BE2C (cell line): ENCODE data around the gene DDX39B.

ENCODE experiments used
- DNase-seq: peaks from one replicate; pipeline ENCODE4 v3.0.0-alpha.2; 2020
- H3K27me3 ChIP-seq: fragments of 250-450 bp; sonication (Bioruptor Pico); 2 replicates; pipeline ENCODE4 v1.5.1; 2020; ENCODE audit warnings: mild to moderate bottlenecking
- H3K36me3 ChIP-seq: fragments of 250-450 bp; sonication (Bioruptor Pico); 2 replicates; pipeline ENCODE4 v1.5.1; 2020; ENCODE audit warnings: mild to moderate bottlenecking
- H3K4me1 ChIP-seq: fragments of 250-450 bp; sonication (Bioruptor Pico); 2 replicates; pipeline ENCODE4 v1.5.1; 2020
- H3K4me3 ChIP-seq: 2 replicates; pipeline ENCODE4 v1.5.1; 2011; ENCODE audit warnings: low read depth, low read length
- H3K9me3 ChIP-seq: fragments of 250-450 bp; sonication (Bioruptor Pico); 2 replicates; pipeline ENCODE4 v1.5.1; 2020
- CTCF ChIP-seq: IDR thresholded peaks from 2 replicates; pipeline ENCODE4 v1.5.1; 2012; ENCODE audit warnings: mild to moderate bottlenecking, low read depth, low read length

Gene DDX39B

GRCh38 chr6:31528821-31529328 is 12.9 kb downstream of the DDX39B start, which contains the start of gene MCCD1:
Gene MCCD1, plus strand, starts transcription at chr6:31528962. Its CDS starts 53 bp downstream, at chr6:31529015.
- Histone ChIP-seq H3K4me3 (no peak within 1 kb of the TSS), H3K4me1 (peaks cover 7% of the 10 kb centered on the region; the same call in 1 of the 2 replicates), H3K9me3 (no peaks in the 10 kb centered on the region), H3K27me3 (no peaks in the 10 kb centered on the region), H3K36me3 (peaks cover 41% of the 10 kb centered on the region)
- no peak for DNase-seq
- no peak for TF ChIP-seq CTCF

DNA sequence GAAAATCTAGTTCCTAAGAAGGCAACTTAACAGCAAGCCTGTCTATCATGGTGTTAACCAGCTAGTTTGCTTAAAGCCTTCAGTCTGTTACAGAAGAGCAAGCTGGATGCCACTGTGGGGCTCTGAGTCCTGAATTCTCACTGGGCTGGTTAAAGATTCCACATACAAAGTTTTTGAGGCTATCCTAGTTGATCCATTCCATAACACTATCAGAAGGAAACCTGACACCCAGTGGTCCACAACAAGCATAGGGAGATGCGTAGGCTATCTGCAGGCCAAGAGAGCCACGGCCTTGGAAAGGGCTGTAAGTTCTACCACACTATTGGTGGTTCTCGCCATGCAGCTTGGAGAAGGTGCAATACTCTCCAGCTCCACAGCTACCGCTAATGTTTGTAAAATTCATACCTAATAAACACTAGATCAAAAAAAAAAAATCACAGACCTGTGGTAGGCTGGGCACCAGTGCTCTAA is 13.5 kb downstream of the DDX39B start:
- no peaks in the 10 kb centered on the region for H3K9me3 ChIP-seq
- TF ChIP-seq CTCF: no peak
- H3K27me3 ChIP-seq: no peaks in the 10 kb centered on the region
- H3K4me1 ChIP-seq: peaks cover 7% of the 10 kb centered on the region; the same call in 1 of the 2 replicates
- no peak for DNase-seq
- no peak overlapping the region for H3K4me3 ChIP-seq
- H3K36me3 ChIP-seq: peaks cover 35% of the 10 kb centered on the region

DNA sequence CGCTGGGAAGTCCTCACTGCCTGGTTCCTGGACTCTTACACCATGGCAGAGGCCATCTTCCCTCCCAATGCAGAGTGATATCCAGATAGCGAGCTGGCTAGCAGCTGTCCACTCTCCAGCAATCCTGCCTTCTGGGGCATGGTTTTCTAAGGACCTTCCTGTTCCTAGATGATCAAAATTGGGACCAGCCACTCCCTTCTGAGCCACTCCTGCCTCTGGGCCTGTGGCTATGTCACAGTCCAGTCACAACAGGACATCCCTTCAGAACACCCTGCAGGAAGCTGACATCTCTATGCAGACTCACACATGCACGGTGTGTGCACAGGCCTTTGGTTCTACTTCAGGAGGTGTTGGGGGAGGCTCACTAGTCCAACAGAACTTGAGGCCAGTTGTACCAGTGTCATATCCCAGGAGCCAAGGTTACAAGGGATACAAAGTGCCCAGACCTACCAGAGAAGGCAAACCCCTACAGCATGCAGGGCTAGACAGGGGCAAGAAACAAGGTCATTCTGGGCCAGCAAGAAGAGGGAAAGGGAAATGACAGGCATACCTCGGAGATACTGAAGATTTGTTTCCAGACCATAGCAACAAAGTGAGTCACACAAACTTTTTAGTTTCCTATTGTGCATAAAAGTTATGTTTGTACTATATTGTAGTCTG is 15.7 kb downstream of the DDX39B start:
- no peak for DNase-seq
- peaks cover 7% of the 10 kb centered on the region; the same call in 1 of the 2 replicates for H3K4me1 ChIP-seq
- TF ChIP-seq CTCF: no peak
- peaks cover 14% of the 10 kb centered on the region for H3K36me3 ChIP-seq
- H3K27me3 ChIP-seq: peaks cover 4% of the 10 kb centered on the region; the same call in 1 of the 2 replicates
- H3K9me3 ChIP-seq: no peaks in the 10 kb centered on the region
- no peak overlapping the region for H3K4me3 ChIP-seq

DNA sequence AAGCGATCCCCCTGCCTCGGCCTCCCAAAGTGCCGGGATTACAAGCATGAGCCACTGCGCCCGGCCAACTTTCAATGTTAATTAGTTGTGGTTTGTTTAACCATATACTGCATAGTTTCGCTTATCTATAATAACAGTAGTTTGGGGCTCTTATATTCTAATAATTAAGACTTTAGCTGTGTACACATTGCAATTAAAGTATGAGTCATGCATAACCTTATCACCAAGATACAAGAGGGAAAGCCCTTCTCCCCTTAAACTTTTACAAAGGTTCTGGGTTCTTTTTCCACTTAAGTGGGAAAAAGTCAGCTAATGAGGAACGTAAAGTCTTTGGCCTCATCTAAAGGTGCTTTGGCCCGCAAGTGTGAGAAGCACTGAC is 16.3 kb downstream of the DDX39B start:
- Histone ChIP-seq H3K4me1 (peaks cover 7% of the 10 kb centered on the region; the same call in 1 of the 2 replicates), H3K4me3 (no peak overlapping the region), H3K27me3 (peaks cover 8% of the 10 kb centered on the region), H3K9me3 (no peaks in the 10 kb centered on the region), H3K36me3 (peaks cover 9% of the 10 kb centered on the region)
- no peak for DNase-seq
- TF ChIP-seq CTCF: no peak

GRCh38 chr6:31521835-31522234 is 20.0 kb downstream of the DDX39B start:
- Histone ChIP-seq H3K9me3 (no peaks in the 10 kb centered on the region), H3K4me1 (peaks cover 7% of the 10 kb centered on the region; the same call in 1 of the 2 replicates), H3K27me3 (peaks cover 37% of the 10 kb centered on the region), H3K4me3 (no peak overlapping the region), H3K36me3 (no peaks in the 10 kb centered on the region)
- TF ChIP-seq CTCF: no peak
- DNase-seq: no peak
